GM18909 (cell line): Measurements from ENCODE around the gene MYZAP.

Source experiments
- ATAC-seq: cut with Tn5 transposase; IDR thresholded peaks from one replicate; pipeline ENCODE4 v1.9.1; 2021; ENCODE audit warnings: mild to moderate bottlenecking; ENCODE audit not compliant: unreplicated experiment, poor library complexity

Gene MYZAP

GRCh38 chr15:57561041-57561711 is 30.5 kb upstream of the MYZAP start:
- peak; percentile 83 for ATAC-seq

- ATAC-seq = no peak
Observed at GRCh38 chr15:57562196-57562769, 29.4 kb upstream of the MYZAP start.

GRCh38 chr15:57563416-57563815 is 28.3 kb upstream of the MYZAP start:
- no peak for ATAC-seq

GRCh38 chr15:57565311-57565710 is 26.4 kb upstream of the MYZAP start:
- no peak for ATAC-seq

GRCh38 chr15:57566834-57567233 is 24.9 kb upstream of the MYZAP start:
- ATAC-seq = no peak

GRCh38 chr15:57567891-57568290 is 23.8 kb upstream of the MYZAP start:
- ATAC-seq = no peak

- no peak for ATAC-seq
Observed at GRCh38 chr15:57568299-57568698, 23.4 kb upstream of the MYZAP start.

- no peak for ATAC-seq
Observed at GRCh38 chr15:57570340-57570739, 21.4 kb upstream of the MYZAP start.

GRCh38 chr15:57570994-57571393 is 20.7 kb upstream of the MYZAP start:
- no peak for ATAC-seq

- ATAC-seq = no peak
Observed at GRCh38 chr15:57571725-57572124, 20.0 kb upstream of the MYZAP start.

GRCh38 chr15:57572468-57572867 is 19.2 kb upstream of the MYZAP start:
- no peak for ATAC-seq

GRCh38 chr15:57573151-57573550 is 18.6 kb upstream of the MYZAP start:
- no peak for ATAC-seq

GRCh38 chr15:57575363-57575762 is 16.3 kb upstream of the MYZAP start:
- no peak for ATAC-seq

GRCh38 chr15:57578288-57578900 is 13.3 kb upstream of the MYZAP start:
- ATAC-seq = no peak

GRCh38 chr15:57580428-57580827 is 11.3 kb upstream of the MYZAP start:
- ATAC-seq = no peak

GRCh38 chr15:57580866-57581265 is 10.8 kb upstream of the MYZAP start:
- ATAC-seq = no peak

GRCh38 chr15:57582090-57582489 is 9.6 kb upstream of the MYZAP start:
- no peak for ATAC-seq

GRCh38 chr15:57583282-57583681 is 8.4 kb upstream of the MYZAP start:
- no peak for ATAC-seq

GRCh38 chr15:57583720-57584119 is 8.0 kb upstream of the MYZAP start:
- no peak for ATAC-seq

GRCh38 chr15:57586661-57587424 is 4.9 kb upstream of the MYZAP start:
- ATAC-seq = no peak

GRCh38 chr15:57589281-57589680 is 2.4 kb upstream of the MYZAP start:
- no peak for ATAC-seq
